CD4-positive, alpha-beta T cell treated with Interleukin-15 for 1 hour (primary cell): ENCODE results near the gene G0S2.
A peak's percentile ranks its signal among the peaks of the same experiment; 100 is the strongest.
"Not testable (repeated sequence)": the region's sequence is repeated elsewhere in the genome, so short reads cannot be mapped to it uniquely, and the experiment has no call there.

Source experiments
- DNase-seq: peaks from one replicate; pipeline ENCODE4 v3.0.0-alpha.2; 2020

The G0S2 gene

GRCh38 chr1:209685821-209686220, 10.6 kb downstream of the G0S2 start:
- DNase-seq = no peak

GRCh38 chr1:209686322-209686721, 11.1 kb downstream of the G0S2 start:
- no peak for DNase-seq

GRCh38 chr1:209688746-209689234, 13.6 kb downstream of the G0S2 start:
- no peak for DNase-seq

GRCh38 chr1:209689477-209689876, 14.3 kb downstream of the G0S2 start:
- DNase-seq = no peak

GRCh38 chr1:209691237-209691636, 16.0 kb downstream of the G0S2 start:
- no peak for DNase-seq

GRCh38 chr1:209692296-209692695, 17.1 kb downstream of the G0S2 start:
- no peak for DNase-seq

GRCh38 chr1:209692745-209693504, 17.7 kb downstream of the G0S2 start:
- peak; percentile 66 for DNase-seq

GRCh38 chr1:209696673-209697072, 21.5 kb downstream of the G0S2 start:
- no peak for DNase-seq

GRCh38 chr1:209697126-209697525, 21.9 kb downstream of the G0S2 start:
- DNase-seq = no peak

- DNase-seq = not testable (repeated sequence)
These were observed 25.5 kb downstream of the G0S2 start for GRCh38 chr1:209700686-209701085.

GRCh38 chr1:209702832-209703231, 27.6 kb downstream of the G0S2 start:
- DNase-seq = no peak

GRCh38 chr1:209703834-209704504, 28.8 kb downstream of the G0S2 start:
- DNase-seq = no peak

GRCh38 chr1:209704584-209704983, 29.4 kb downstream of the G0S2 start, which contains the start of gene HSD11B1:
Gene HSD11B1, plus strand, starts transcription at chr1:209704846. Its CDS starts 97 bp downstream, at chr1:209704943.
- DNase-seq = no peak

GRCh38 chr1:209705033-209705598, 29.9 kb downstream of the G0S2 start:
- no peak for DNase-seq

- DNase-seq = no peak
These were observed 31.4 kb downstream of the G0S2 start for GRCh38 chr1:209706622-209707021.

- DNase-seq = no peak
These were observed 32.1 kb downstream of the G0S2 start for GRCh38 chr1:209707308-209707707.

- no peak for DNase-seq
These were observed 33.1 kb downstream of the G0S2 start for GRCh38 chr1:209708297-209708696.

- DNase-seq = no peak
These were observed 34.9 kb downstream of the G0S2 start for GRCh38 chr1:209710093-209710492.

- no peak for DNase-seq
These were observed 35.6 kb downstream of the G0S2 start for GRCh38 chr1:209710847-209711246.

- no peak for DNase-seq
These were observed 39.1 kb downstream of the G0S2 start for GRCh38 chr1:209714338-209714737.

- DNase-seq = no peak
These were observed 40.1 kb downstream of the G0S2 start for GRCh38 chr1:209715314-209715713.

GRCh38 chr1:209717818-209718217, 42.6 kb downstream of the G0S2 start:
- DNase-seq = no peak

- DNase-seq = no peak
These were observed 45.1 kb downstream of the G0S2 start for GRCh38 chr1:209720326-209720725.

- DNase-seq = no peak
These were observed 45.6 kb downstream of the G0S2 start for GRCh38 chr1:209720826-209721225.
